ENCODE data around the gene SLC9A3. TPM values are rescaled to one million over a fixed set of nuclear protein-coding genes. Genes with fewer than 3 reads are reported as not detected.
A peak's percentile ranks its signal among the peaks of the same experiment; 100 is the strongest.

The SLC9A3 gene
- polyA plus RNA-seq, 3 donors: 0.31 to 0.42 (median 0.36) TPM

DNA sequence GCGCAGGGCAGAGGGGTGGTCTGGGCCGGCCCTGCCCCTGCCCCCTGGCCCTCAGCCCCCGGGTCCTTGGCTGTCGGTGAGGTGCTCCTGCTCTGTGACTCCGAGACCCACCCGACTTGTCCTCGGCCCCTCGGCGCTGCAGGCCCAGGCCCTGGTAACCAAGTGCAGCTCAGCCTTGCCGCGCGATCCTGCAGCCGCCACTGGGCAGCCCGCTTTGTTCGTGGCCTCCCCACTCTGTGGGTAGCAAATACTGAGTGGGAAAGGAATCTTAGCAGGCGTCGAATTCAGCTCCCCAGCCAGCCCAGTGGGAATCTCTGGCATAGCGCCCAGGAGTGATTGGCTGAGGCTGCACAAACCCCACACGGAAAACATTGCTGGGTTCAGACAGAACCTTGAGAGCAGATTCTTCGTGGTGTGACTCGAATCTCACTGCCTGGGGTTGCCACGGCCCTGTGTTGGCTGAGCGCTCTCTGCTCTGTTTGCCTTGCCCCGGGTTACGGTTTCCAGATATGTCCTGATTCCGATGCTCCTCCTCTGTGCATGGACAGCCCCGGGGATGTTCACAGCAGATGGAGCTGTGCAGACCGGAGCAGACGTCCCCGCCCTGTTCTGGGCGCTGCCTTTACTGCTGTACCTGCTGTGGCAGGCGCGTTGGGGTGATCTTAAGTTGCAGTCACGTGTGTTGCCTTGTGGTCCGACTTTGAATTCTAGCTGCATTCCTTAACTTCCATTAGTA lies 94.6 kb downstream of the SLC9A3 start:
- Mint-ChIP-seq H3K4me1 (peaks cover 5% of the 10 kb centered on the region), H3K9me3 (peaks cover 0 to 4% (median 0%) of the 10 kb centered on the region in 7 donors), H3K27ac (peak overlapping the region in 1 of 7 donors; percentile 50), H3K4me3 (peak overlapping the region; percentile 36 to 37), H3K27me3 (ENCODE audit: low read depth in 3 of 3) (peaks cover 13 to 15% (median 14%) of the 10 kb centered on the region in 3 donors), H3K36me3 (no peaks in the 10 kb centered on the region)
- H2AFZ ChIP-seq (ENCODE audit: insufficient read depth, low read depth, low read length, poor library complexity, severe bottlenecking): no peak overlapping the region
- H3K9ac ChIP-seq (ENCODE audit: insufficient read depth, low read length, poor library complexity, severe bottlenecking): no peak overlapping the region
- TF ChIP-seq CTCF (IDR thresholded peaks at IDR 0.05): no peak
- H3K27ac ChIP-seq (ENCODE audit: low read depth in 1 of 2, low read length in 2 of 2): no peak overlapping the region
- no peaks in the 10 kb centered on the region for H3K9me3 ChIP-seq (replicated peaks in 1 of 2; ENCODE audit: control insufficient read depth in 1 of 2, insufficient read depth in 1 of 2, low read length in 2 of 2)
- H3K4me2 ChIP-seq (replicated peaks; ENCODE audit: extremely low read depth, low read length, poor library complexity, severe bottlenecking): no peak overlapping the region
- intact Hi-C loops (cut with micrococcal nuclease): loop anchor here in 1 of 2 donors (2.0 kb wide), 1 partner anchor 113 kb away; no protein-coding TSS in a partner anchor
- DNase-seq: no peak
- H3K27me3 ChIP-seq (ENCODE audit: control insufficient read depth in 2 of 2, insufficient read depth in 2 of 2, low read length in 2 of 2): no peaks in the 10 kb centered on the region
- no peak overlapping the region for H3K4me3 ChIP-seq (replicated peaks in 1 of 3; ENCODE audit: low read depth in 2 of 3, low read length in 3 of 3)
- H3K36me3 ChIP-seq (replicated peaks in 1 of 2; ENCODE audit: control insufficient read depth in 1 of 2, insufficient read depth in 2 of 2, low read length in 2 of 2): no peaks in the 10 kb centered on the region
- H4K20me1 ChIP-seq (ENCODE audit: insufficient read depth, low read length): no peaks in the 10 kb centered on the region
- no peaks in the 10 kb centered on the region for H3K79me2 ChIP-seq (ENCODE audit: insufficient read depth, low read length)
- 93% methylated on average over 35 of the region's 35 CpGs for WGBS (ENCODE audit: insufficient coverage)
- peaks cover 4 to 5% of the 10 kb centered on the region in 2 donors for H3K4me1 ChIP-seq (ENCODE audit: control insufficient read depth in 1 of 2, insufficient read depth in 2 of 2, low read length in 2 of 2)

DNA sequence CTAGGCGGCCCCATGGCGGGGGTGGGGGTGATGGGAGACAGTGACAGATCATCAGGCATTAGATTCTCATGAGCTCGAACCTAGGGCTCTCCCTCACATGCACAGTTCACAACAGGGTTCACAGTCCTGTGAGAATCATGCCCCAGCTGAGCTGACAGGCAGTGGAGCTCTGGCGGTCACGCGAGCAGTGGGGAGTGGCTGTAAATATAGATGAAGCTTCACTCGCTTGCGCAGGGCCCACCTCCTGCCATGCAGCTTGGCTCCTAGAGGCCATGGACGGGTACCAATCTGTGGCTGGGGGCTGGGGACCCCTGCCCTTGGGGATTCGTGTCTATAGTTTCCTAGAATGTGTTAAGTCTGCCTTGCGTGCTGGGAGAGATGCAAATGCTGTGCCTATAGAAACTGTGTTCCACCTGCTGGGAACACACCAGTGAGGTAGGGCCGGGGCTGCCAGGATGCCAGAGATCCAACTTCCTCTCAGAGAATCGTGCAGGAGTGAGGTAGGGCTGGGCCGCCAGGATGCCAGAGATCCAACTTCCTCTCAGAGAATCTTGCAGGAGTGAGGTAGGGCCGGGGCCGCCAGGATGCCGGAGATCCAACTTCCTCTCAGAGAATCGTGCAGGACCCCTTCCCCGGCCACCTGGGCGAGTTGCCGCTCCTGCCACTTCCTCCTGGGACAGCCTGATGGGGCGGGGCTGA lies 95.3 kb downstream of the SLC9A3 start:
- Histone ChIP-seq H3K9me3 (replicated peaks in 1 of 2; ENCODE audit: control insufficient read depth in 1 of 2, insufficient read depth in 1 of 2, low read length in 2 of 2) (no peaks in the 10 kb centered on the region), H3K27ac (ENCODE audit: low read depth in 1 of 2, low read length in 2 of 2) (no peak overlapping the region), H3K79me2 (ENCODE audit: insufficient read depth, low read length) (no peaks in the 10 kb centered on the region), H4K20me1 (ENCODE audit: insufficient read depth, low read length) (no peaks in the 10 kb centered on the region), H3K27me3 (ENCODE audit: control insufficient read depth in 2 of 2, insufficient read depth in 2 of 2, low read length in 2 of 2) (no peaks in the 10 kb centered on the region), H3K9ac (ENCODE audit: insufficient read depth, low read length, poor library complexity, severe bottlenecking) (no peak overlapping the region), H3K4me1 (ENCODE audit: control insufficient read depth in 1 of 2, insufficient read depth in 2 of 2, low read length in 2 of 2) (peaks cover 11 to 12% of the 10 kb centered on the region in 2 donors), H3K36me3 (replicated peaks in 1 of 2; ENCODE audit: control insufficient read depth in 1 of 2, insufficient read depth in 2 of 2, low read length in 2 of 2) (no peaks in the 10 kb centered on the region), H3K4me3 (replicated peaks in 1 of 3; ENCODE audit: low read depth in 2 of 3, low read length in 3 of 3) (no peak overlapping the region), H3K4me2 (replicated peaks; ENCODE audit: extremely low read depth, low read length, poor library complexity, severe bottlenecking) (no peak overlapping the region), H2AFZ (ENCODE audit: insufficient read depth, low read depth, low read length, poor library complexity, severe bottlenecking) (no peak overlapping the region)
- intact Hi-C loops (cut with micrococcal nuclease): no loop called here
- Mint-ChIP-seq H3K4me3 (no peak overlapping the region), H3K9me3 (peaks cover 0 to 4% (median 0%) of the 10 kb centered on the region in 7 donors), H3K4me1 (peaks cover 8% of the 10 kb centered on the region), H3K27ac (no peak overlapping the region), H3K27me3 (ENCODE audit: low read depth in 3 of 3) (peaks cover 13 to 15% (median 14%) of the 10 kb centered on the region in 3 donors), H3K36me3 (no peaks in the 10 kb centered on the region)
- peak in 1 of 3 donors; percentile 2 for DNase-seq
- no peak for TF ChIP-seq CTCF (IDR thresholded peaks at IDR 0.05)
- WGBS (ENCODE audit: insufficient coverage): 73% methylated on average over 17 of the region's 22 CpGs
